NT2/D1 (cell line): ENCODE measurements around the gene SH3GL2.

Source experiments
- DNase-seq: peaks from one replicate; pipeline ENCODE4 v3.0.0-alpha.2; 2011; ENCODE audit warnings: low read depth, low spot score
- H3K27me3 ChIP-seq: 2 replicates; pipeline ENCODE4 v1.6.0; 2011; ENCODE audit warnings: mild to moderate bottlenecking; ENCODE audit not compliant: insufficient read length, insufficient read depth
- H3K36me3 ChIP-seq: 2 replicates; pipeline ENCODE4 v1.6.1; 2011; ENCODE audit warnings: mild to moderate bottlenecking, low read length, mixed read lengths; ENCODE audit not compliant: insufficient read depth, insufficient read length
- H3K4me1 ChIP-seq: 2 replicates; pipeline ENCODE4 v1.5.1; 2011; ENCODE audit not compliant: insufficient read depth, insufficient read length
- H3K4me3 ChIP-seq: 2 replicates; pipeline ENCODE4 v1.5.1; 2011; ENCODE audit warnings: low read depth; ENCODE audit not compliant: insufficient read length
- H3K9ac ChIP-seq: 2 replicates; pipeline ENCODE4 v1.6.0; 2011; ENCODE audit warnings: low read depth; ENCODE audit not compliant: insufficient read length
- H3K9me3 ChIP-seq: 2 replicates; pipeline ENCODE4 v1.5.1; 2011; ENCODE audit warnings: mild to moderate bottlenecking, low read length; ENCODE audit not compliant: insufficient read depth
- SUZ12 ChIP-seq: IDR thresholded peaks from 2 replicates; pipeline ENCODE4 v1.6.1; 2011; ENCODE audit not compliant: insufficient read length, insufficient read depth; ENCODE audit errors: extremely low read depth
- YY1 ChIP-seq: IDR thresholded peaks from 2 replicates; pipeline ENCODE4 v1.6.1; 2011; ENCODE audit not compliant: insufficient read length, insufficient read depth
- ZNF274 ChIP-seq: IDR thresholded peaks from 2 replicates; pipeline ENCODE4 v1.6.1; 2011; ENCODE audit warnings: mild to moderate bottlenecking, low read depth, low read length

The SH3GL2 gene

GRCh38 chr9:17624571-17624970 lies 45.7 kb downstream of the SH3GL2 start:
- no peaks in the 10 kb centered on the region for H3K36me3 ChIP-seq
- no peaks in the 10 kb centered on the region for H3K27me3 ChIP-seq
- no peak for TF ChIP-seq ZNF274
- no peak for TF ChIP-seq YY1
- TF ChIP-seq SUZ12: no peak
- no peak overlapping the region for H3K4me3 ChIP-seq
- H3K4me1 ChIP-seq: no peaks in the 10 kb centered on the region
- H3K9me3 ChIP-seq: no peaks in the 10 kb centered on the region
- H3K9ac ChIP-seq: no peak overlapping the region
- no peak for DNase-seq

DNA sequence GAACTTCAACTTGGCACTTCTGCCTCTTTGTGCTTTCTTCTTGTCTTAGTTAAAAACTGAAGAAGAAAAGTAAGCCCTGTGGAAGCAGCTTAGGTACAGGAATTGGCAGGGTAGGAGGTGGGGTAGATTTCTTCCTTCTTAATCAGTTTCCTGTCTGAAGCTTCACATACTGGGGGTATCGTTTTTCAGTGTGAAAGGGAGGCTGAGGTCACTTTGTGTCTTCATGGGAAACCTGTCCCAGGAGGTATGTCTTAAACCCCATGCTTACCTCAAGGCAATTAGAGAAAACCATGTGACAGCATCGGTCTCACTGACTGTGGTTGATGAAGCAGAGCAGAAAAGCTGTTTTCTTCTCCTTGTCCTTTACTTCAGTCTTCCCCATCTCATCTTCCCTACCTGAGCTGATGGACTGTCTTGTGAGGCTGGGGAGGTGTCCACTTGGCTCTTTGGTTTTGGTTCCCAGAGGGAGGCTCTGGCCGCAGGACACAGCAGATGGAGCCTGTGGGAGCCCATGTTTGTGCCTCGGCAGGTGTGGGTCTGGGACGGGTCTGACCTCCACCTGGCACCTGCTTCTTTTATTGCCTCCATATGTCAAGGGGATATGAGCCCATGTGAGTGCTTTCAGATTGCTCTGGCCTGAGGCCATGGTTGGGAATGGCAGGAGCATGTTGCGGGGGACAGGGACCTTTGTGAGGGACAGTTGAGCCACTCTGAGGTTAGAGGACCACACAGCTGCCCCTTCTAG lies 47.0 kb downstream of the SH3GL2 start:
- H3K4me1 ChIP-seq: no peaks in the 10 kb centered on the region

GRCh38 chr9:17627641-17628040 lies 48.8 kb downstream of the SH3GL2 start:
- TF ChIP-seq ZNF274 (no peak), SUZ12 (no peak), YY1 (no peak)
- Histone ChIP-seq H3K4me3 (no peak overlapping the region), H3K9ac (no peak overlapping the region), H3K9me3 (no peaks in the 10 kb centered on the region), H3K4me1 (no peaks in the 10 kb centered on the region), H3K36me3 (no peaks in the 10 kb centered on the region), H3K27me3 (no peaks in the 10 kb centered on the region)
- no peak for DNase-seq

More for the DNA sequence above, 47.0 kb downstream of the SH3GL2 start:
- Histone ChIP-seq H3K4me3 (no peak overlapping the region), H3K9me3 (no peaks in the 10 kb centered on the region), H3K9ac (no peak overlapping the region), H3K27me3 (no peaks in the 10 kb centered on the region), H3K36me3 (no peaks in the 10 kb centered on the region)
- TF ChIP-seq ZNF274: no peak
- TF ChIP-seq SUZ12: no peak
- no peak for TF ChIP-seq YY1
- DNase-seq: no peak

DNA sequence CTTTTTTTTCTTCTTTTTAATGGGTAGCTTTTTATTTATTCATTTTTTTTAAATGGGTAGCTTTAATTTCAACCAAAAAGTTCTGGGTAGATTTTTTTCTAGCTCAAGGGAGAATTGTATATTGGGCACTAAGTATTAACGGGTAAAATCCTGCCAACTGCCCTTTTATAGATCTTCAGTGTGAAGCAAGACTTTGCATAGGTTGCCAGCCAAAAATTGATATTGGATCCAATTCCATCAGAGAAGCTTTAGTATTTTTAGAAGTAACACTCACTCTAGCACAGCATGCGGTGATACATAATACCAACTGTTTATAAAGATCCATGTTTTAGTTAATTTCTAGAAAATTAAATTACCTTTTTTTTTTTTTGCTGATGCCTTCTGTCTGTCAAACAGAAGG lies 49.8 kb downstream of the SH3GL2 start:
- DNase-seq: no peak
- Histone ChIP-seq H3K36me3 (no peaks in the 10 kb centered on the region), H3K9me3 (no peaks in the 10 kb centered on the region), H3K4me3 (no peak overlapping the region), H3K4me1 (no peaks in the 10 kb centered on the region), H3K9ac (no peak overlapping the region), H3K27me3 (no peaks in the 10 kb centered on the region)
- TF ChIP-seq YY1 (no peak), ZNF274 (no peak), SUZ12 (no peak)

DNA sequence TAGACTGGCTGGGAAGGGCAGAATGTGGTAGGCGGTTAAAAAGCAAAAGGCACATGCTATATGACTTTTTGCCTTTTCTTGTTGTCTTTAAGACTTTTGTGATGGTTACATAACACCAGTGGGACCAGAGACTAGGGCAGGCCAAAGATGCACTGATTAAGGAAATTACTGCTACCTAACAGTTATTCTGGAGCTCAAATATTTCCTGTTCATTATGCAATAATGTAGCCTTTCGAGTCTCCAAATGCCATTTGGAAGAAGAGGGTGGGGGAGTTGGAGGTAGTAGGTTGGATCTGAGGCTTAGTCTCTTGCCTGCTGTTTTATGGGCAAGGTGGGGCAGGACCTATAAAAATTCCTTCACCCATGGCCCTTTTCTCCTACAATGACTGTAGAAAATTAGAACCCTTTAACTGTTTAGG lies 51.7 kb downstream of the SH3GL2 start:
- DNase-seq: no peak
- Histone ChIP-seq H3K36me3 (no peaks in the 10 kb centered on the region), H3K27me3 (no peaks in the 10 kb centered on the region), H3K9me3 (no peaks in the 10 kb centered on the region), H3K9ac (no peak overlapping the region), H3K4me3 (no peak overlapping the region), H3K4me1 (no peaks in the 10 kb centered on the region)
- TF ChIP-seq SUZ12 (no peak), YY1 (no peak), ZNF274 (no peak)

GRCh38 chr9:17631396-17631795 lies 52.5 kb downstream of the SH3GL2 start:
- Histone ChIP-seq H3K4me3 (no peak overlapping the region), H3K9ac (no peak overlapping the region), H3K4me1 (no peaks in the 10 kb centered on the region), H3K9me3 (no peaks in the 10 kb centered on the region), H3K27me3 (no peaks in the 10 kb centered on the region), H3K36me3 (no peaks in the 10 kb centered on the region)
- DNase-seq: no peak
- no peak for TF ChIP-seq ZNF274
- TF ChIP-seq YY1: no peak
- TF ChIP-seq SUZ12: no peak

DNA sequence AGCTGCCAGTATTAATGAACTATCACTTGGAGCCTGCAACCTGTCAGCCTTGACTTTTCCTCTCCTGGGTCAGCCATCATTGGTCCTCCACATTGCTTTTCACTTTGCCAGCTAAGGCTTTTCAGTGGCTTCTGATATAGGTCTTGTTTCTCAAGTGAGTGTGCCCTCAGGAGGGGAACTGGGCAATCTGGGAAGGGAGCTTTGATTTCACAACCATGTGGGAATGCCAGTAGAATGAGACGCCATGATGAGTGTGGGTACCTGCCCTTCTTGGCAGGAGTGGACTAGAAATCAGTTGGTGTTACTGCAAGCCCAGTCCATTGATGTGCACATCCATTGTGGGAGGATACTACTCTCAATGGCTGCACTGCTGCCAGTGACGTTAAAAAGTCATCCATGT lies 54.1 kb downstream of the SH3GL2 start:
- H3K4me3 ChIP-seq: no peak overlapping the region
- H3K4me1 ChIP-seq: no peaks in the 10 kb centered on the region
- no peaks in the 10 kb centered on the region for H3K9me3 ChIP-seq
- no peak overlapping the region for H3K9ac ChIP-seq
- H3K36me3 ChIP-seq: no peaks in the 10 kb centered on the region
- TF ChIP-seq ZNF274 (no peak), SUZ12 (no peak), YY1 (no peak)
- no peak for DNase-seq
- H3K27me3 ChIP-seq: no peaks in the 10 kb centered on the region
